Keratinocyte (primary cell): ENCODE results near the gene NHLH1. TPM values are rescaled to one million over a fixed set of nuclear protein-coding genes. Genes with fewer than 3 reads are reported as not detected.

Source experiments
- DNase-seq: peaks from one replicate; pipeline ENCODE4 v3.0.0-alpha.2; 2011; ENCODE audit warnings: low read depth, missing footprints, low spot score
- FAIRE-seq: peaks from 2 replicates; lab custom pipeline; 2011; peaks lifted over from hg19 to GRCh38; lab: Jason Lieb, UNC
- H2AFZ ChIP-seq: 2 replicates; pipeline ENCODE4 v1.6.0; 2012; ENCODE audit warnings: low read length, control low read depth, inconsistent platforms; ENCODE audit not compliant: control insufficient read depth
- H3K27ac ChIP-seq: 2 replicates; pipeline ENCODE4 v1.5.1; 2011; ENCODE audit warnings: low read length; ENCODE audit not compliant: control insufficient read depth, insufficient read depth
- H3K27me3 ChIP-seq: 3 replicates; pipeline ENCODE4 v1.6.0; 2011; ENCODE audit warnings: low read length; ENCODE audit not compliant: control insufficient read depth, insufficient read depth; ENCODE audit errors: extremely low read depth
- H3K36me3 ChIP-seq, 2 experiments: 2 replicates in 1 of 2; 3 replicates in 1 of 2; pipeline ENCODE4 v1.5.1; 2011; ENCODE audit warnings: low read length in 2 of 2, mild to moderate bottlenecking in 1 of 2; ENCODE audit not compliant: control insufficient read depth in 2 of 2, insufficient read depth in 2 of 2; ENCODE audit errors: extremely low read depth in 1 of 2
- H3K4me1 ChIP-seq: 3 replicates; pipeline ENCODE4 v1.5.1; 2011; ENCODE audit warnings: low read length; ENCODE audit not compliant: control insufficient read depth, insufficient read depth; ENCODE audit errors: extremely low read depth
- H3K4me2 ChIP-seq: 3 replicates; pipeline ENCODE4 v1.6.0; 2011; ENCODE audit warnings: low read depth, low read length; ENCODE audit not compliant: control insufficient read depth, insufficient read depth; ENCODE audit errors: extremely low read depth
- H3K4me3 ChIP-seq, 3 experiments: fragments of 200-600 bp in 1 of 3; sonication (generic) in 1 of 3; 2 replicates in 2 of 3; 3 replicates in 1 of 3; pipeline ENCODE4 v1.5.1; 2011 to 2016; ENCODE audit warnings: low read length in 3 of 3, mild to moderate bottlenecking in 3 of 3, control low read depth in 2 of 3, inconsistent platforms in 1 of 3, low read depth in 1 of 3, mixed read lengths in 1 of 3, mixed run types in 1 of 3, moderate library complexity in 1 of 3; ENCODE audit not compliant: control insufficient read depth in 2 of 3, insufficient read depth in 2 of 3; ENCODE audit errors: extremely low read depth in 1 of 3
- H3K79me2 ChIP-seq: 2 replicates; pipeline ENCODE4 v1.6.0; 2012; ENCODE audit warnings: low read length; ENCODE audit not compliant: control insufficient read depth, insufficient read depth
- H3K9ac ChIP-seq: 3 replicates; pipeline ENCODE4 v1.6.0; 2011; ENCODE audit warnings: low read length; ENCODE audit not compliant: control insufficient read depth, insufficient read depth; ENCODE audit errors: extremely low read depth
- H3K9me1 ChIP-seq: 3 replicates; pipeline ENCODE4 v1.6.0; 2011; ENCODE audit warnings: low read length; ENCODE audit not compliant: control insufficient read depth, insufficient read depth; ENCODE audit errors: extremely low read depth
- H3K9me3 ChIP-seq: 2 replicates; pipeline ENCODE4 v1.5.1; 2012; ENCODE audit warnings: low read depth, low read length; ENCODE audit not compliant: control insufficient read depth
- H4K20me1 ChIP-seq: 3 replicates; pipeline ENCODE4 v1.6.0; 2011; ENCODE audit warnings: low read length; ENCODE audit not compliant: control insufficient read depth, insufficient read depth; ENCODE audit errors: extremely low read depth
- EZH2 ChIP-seq: IDR thresholded peaks from one replicate; pipeline ENCODE4 v1.6.1; 2012; ENCODE audit warnings: inconsistent platforms, mild to moderate bottlenecking, low read length, moderate library complexity
- dilution Hi-C: fragments of 300-500 bp; cut with MboI; formaldehyde crosslinking; loops from one replicate; pipeline ENCODE4 v1.7.0; 2020; ENCODE audit warnings: low sequenced_read_pairs; ENCODE audit not compliant: extremely low pct_ligation_motif_present
- polyA plus RNA-seq, 5 experiments: library from polyadenylated mRNA; depleted of rRNA in 3 of 5; stranded (reverse) in 3 of 5; stranded (forward) in 1 of 5; unstranded in 1 of 5; fragments of >200 nt; gene quantifications; 1 replicate in 1 of 5; 2 replicates in 3 of 5; 3 replicates in 1 of 5; pipeline versions ENCODE4 v1.2.1 to v1.2.3, GENCODE V29; 2011 to 2012; ENCODE audit warnings: missing spikeins in 2 of 5, low read depth in 1 of 5, low replicate concordance in 1 of 5
- TF ChIP-seq, protein P1 (sequence below), 3 experiments: IDR thresholded peaks in 1 of 3; conservative IDR thresholded peaks in 1 of 3; optimal IDR thresholded peaks in 1 of 3; 2 replicates in 2 of 3; 3 replicates in 1 of 3; pipeline versions ENCODE3 to v1.5.1; 2011; ENCODE audit warnings: low read length in 3 of 3, mild to moderate bottlenecking in 3 of 3, moderate library complexity in 2 of 3, control low read depth in 1 of 3, inconsistent platforms in 1 of 3; ENCODE audit not compliant: insufficient read depth in 2 of 3; ENCODE audit errors: extremely low read depth in 1 of 3

The NHLH1 gene
- polyA plus RNA-seq, 1 donor (not counting 4 experiments of a cell fraction or from before 2014, with no cell fraction given) = 0.13 TPM

DNA sequence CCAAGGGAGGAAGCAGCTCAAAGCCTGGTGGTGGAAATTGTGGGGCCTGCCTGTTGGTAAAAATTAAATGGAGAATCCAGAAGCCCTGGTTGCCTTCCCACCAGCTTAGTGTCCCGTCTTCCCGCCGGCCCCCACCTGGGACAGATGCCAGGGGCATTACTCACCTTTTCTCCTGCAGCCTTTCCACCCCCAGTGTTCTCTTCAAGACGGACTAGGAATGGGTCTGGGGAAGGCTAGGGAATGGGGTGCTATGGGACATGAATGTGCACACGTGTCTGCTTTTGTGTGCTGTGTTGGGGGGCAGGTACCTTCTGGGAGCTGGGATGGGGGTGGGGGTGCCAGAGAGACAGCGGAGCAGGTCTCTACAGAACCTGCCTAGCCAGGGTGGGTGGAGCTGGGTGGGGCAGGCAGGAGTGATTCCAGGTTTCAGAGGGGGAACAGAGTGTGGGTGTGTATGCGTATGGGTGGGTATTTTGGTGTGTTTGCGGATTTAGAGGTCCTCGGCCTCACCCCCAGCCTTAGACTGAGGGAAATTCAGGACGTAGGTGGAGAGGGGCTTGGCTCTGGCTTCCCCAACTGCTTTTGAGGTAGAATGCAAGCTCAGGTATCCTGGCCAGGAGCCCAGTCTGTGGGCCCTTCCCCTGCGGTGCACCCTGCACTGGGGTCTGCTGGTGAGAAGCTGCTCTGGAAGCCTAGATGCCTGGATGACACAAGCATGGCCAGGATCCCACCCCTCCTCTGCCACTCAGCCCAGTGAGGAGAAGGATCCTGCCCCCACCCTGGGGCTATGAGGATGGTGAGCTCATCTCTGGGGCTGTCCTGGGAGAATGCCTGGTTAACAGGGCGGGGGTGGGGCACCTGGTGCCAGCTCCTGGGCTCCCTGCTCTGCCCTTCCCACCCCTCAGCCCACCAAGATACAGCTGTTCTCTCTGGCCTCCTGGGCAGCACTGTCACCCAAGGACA, 41.2 kb downstream of the NHLH1 start:
- peak; percentile 75 for DNase-seq
- peak; percentile 91 for FAIRE-seq
- Histone ChIP-seq H3K9ac (peak overlapping the region; percentile 65), H3K27ac (peak overlapping the region; percentile 86), H3K4me2 (peak overlapping the region; percentile 90), H2AFZ (peak overlapping the region; percentile 73), H3K9me3 (no peaks in the 10 kb centered on the region), H4K20me1 (no peaks in the 10 kb centered on the region), H3K36me3 (no peaks in the 10 kb centered on the region), H3K9me1 (no peaks in the 10 kb centered on the region), H3K4me1 (peaks cover 63% of the 10 kb centered on the region), H3K4me3 (peak overlapping the region; percentile 17 to 55 (median 52)), H3K27me3 (no peaks in the 10 kb centered on the region), H3K79me2 (peaks cover 2% of the 10 kb centered on the region)
- dilution Hi-C loops = no loop called here
- TF ChIP-seq, protein P1, sequence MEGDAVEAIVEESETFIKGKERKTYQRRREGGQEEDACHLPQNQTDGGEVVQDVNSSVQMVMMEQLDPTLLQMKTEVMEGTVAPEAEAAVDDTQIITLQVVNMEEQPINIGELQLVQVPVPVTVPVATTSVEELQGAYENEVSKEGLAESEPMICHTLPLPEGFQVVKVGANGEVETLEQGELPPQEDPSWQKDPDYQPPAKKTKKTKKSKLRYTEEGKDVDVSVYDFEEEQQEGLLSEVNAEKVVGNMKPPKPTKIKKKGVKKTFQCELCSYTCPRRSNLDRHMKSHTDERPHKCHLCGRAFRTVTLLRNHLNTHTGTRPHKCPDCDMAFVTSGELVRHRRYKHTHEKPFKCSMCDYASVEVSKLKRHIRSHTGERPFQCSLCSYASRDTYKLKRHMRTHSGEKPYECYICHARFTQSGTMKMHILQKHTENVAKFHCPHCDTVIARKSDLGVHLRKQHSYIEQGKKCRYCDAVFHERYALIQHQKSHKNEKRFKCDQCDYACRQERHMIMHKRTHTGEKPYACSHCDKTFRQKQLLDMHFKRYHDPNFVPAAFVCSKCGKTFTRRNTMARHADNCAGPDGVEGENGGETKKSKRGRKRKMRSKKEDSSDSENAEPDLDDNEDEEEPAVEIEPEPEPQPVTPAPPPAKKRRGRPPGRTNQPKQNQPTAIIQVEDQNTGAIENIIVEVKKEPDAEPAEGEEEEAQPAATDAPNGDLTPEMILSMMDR (optimal IDR thresholded peaks at IDR 0.05 in 1 of 3, IDR thresholded peaks at IDR 0.05 in 1 of 3, conservative IDR thresholded peaks at IDR 0.05 in 1 of 3; ENCODE audit: extremely low read depth in 1 of 3, insufficient read depth in 2 of 3, low read length in 3 of 3) = no peak
- TF ChIP-seq EZH2 = no peak

DNA sequence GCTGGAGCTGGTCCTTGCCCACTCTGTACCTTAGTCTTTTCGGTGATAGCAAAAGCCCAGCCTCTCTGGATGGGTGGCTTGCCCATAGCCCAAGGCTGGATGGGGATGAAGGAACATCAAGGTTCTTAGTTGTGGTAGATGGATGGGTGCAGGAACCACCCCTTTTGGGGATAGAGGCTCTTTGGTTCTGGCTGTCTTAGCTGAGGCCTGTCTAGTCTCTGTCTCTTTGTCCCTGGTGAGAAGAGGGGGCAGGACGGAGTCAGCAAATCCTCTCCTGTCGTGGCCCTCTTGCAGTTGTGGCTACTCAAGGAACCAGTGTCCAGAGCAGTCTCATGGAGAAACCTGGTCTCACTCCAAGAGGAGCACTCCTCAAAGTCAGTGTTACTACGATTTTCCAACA, 42.0 kb downstream of the NHLH1 start:
- no peak for FAIRE-seq
- Histone ChIP-seq H3K27me3 (no peaks in the 10 kb centered on the region), H4K20me1 (no peaks in the 10 kb centered on the region), H3K9me3 (no peaks in the 10 kb centered on the region), H3K27ac (peak overlapping the region; percentile 86), H3K9ac (no peak overlapping the region), H3K9me1 (no peaks in the 10 kb centered on the region), H2AFZ (no peak overlapping the region), H3K4me1 (peaks cover 56% of the 10 kb centered on the region), H3K4me3 (peak overlapping the region in 1 of 3 experiments; percentile 11), H3K36me3 (no peaks in the 10 kb centered on the region), H3K4me2 (peak overlapping the region; percentile 90), H3K79me2 (peaks cover 2% of the 10 kb centered on the region)
- dilution Hi-C loops = no loop called here
- TF ChIP-seq EZH2 = no peak
- TF ChIP-seq, protein P1 (optimal IDR thresholded peaks at IDR 0.05 in 1 of 3, IDR thresholded peaks at IDR 0.05 in 1 of 3, conservative IDR thresholded peaks at IDR 0.05 in 1 of 3; ENCODE audit: extremely low read depth in 1 of 3, insufficient read depth in 2 of 3, low read length in 3 of 3) = no peak
- no peak for DNase-seq
